ENCODE measurements around the gene AATF. TPM values are rescaled to one million over a fixed set of nuclear protein-coding genes. Genes with fewer than 3 reads are reported as not detected.

The AATF gene
- total RNA-seq, 1 experiment from 2014 or later: 65.6 TPM

DNA sequence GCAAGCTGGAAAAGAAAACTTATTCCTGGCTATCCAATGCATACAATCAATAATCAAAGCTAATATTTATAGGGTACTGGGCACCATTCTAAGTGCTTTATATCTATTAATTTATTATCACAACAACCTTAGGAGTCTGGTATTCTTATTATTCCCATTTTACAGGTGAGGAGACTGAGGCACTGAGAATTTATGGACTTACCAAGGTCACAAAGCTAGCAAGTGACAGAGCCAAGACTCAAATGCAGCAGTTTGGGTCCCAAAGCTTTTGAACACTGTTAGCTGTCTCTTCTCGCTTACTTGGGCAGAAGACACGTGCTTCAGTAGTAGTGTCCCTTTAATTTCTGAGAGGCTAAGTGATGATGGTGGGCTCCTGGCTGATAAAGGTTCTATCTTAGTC, 152.6 kb downstream of the AATF start:
- DNase-seq (ENCODE audit: low spot score): no peak

GRCh38 chr17:37103231-37103630, 154.5 kb downstream of the AATF start:
- no peak for DNase-seq (ENCODE audit: low spot score)

DNA sequence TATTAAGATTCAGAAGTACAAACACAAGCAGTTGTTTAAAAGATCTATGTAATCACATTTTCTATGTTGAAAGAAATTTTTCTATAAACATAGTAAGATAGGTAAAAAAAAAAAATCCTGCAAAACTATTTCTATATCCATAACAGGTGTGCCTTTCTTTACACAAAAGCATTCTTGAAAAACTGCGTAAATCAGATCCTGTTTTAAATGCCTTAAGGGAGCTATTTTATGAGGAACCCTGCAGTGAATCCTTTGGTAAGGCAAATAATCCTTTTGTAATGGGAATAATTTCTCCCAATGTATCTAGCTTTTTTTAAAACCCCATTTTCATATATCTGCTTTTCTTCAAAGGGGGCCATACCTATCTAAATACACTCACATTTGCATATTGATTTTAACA, 157.3 kb downstream of the AATF start:
- DNase-seq (ENCODE audit: low spot score): no peak

Small RNA genes lying within 50 kb of the gene (small RNA-seq; reads per million reads assigned to genes)
- gene AC243773.2: not detected
- not detected for gene MIR2909

Other genes starting within 250 kb of the AATF start
- not detected in 2 replicates for gene LHX1, start 11.5 kb upstream of the AATF start, total RNA-seq (2014; rRNA removed; shearing (Covaris generic))

All from HT-29 (cell line).